GM18526 (cell line): ENCODE measurements around the gene KBTBD13.
A peak's percentile ranks its signal among the peaks of the same experiment; 100 is the strongest.

ENCODE experiments used
- POLR2A ChIP-seq: IDR thresholded peaks from 3 replicates; pipeline ENCODE4 v1.6.1; 2011; ENCODE audit not compliant: insufficient read length; ENCODE audit errors: extremely low read depth

Gene KBTBD13

DNA sequence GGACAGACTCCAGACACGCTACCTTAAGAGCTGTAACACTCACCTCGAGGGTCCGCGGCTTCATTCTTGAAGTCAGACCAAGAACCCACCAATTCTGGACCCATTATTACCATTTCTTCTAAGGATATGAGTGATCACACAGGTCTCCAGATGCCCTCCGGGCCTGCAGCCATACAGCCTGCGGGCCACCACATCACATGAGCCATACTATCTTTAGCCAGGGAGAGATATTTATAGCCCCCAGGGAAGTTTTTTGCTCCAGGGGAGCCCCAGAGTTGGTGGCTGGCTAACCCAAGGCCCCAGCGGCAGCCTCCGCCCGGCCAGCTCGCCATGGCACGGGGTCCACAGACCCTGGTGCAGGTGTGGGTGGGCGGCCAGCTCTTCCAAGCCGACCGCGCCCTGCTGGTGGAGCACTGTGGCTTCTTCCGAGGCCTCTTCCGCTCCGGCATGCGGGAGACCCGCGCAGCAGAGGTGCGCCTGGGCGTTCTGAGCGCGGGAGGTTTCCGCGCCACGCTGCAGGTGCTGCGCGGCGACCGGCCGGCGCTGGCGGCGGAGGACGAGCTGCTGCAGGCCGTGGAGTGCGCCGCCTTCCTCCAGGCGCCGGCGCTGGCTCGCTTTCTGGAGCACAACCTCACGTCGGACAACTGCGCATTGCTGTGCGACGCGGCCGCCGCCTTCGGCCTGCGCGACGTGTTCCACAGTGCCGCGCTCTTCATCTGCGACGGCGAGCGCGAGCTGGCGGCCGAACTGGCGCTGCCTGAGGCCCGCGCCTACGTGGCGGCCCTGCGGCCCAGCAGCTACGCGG lies at the start of gene KBTBD13:
KBTBD13 (plus strand) TSS at position 261 of the 805 bp plus-strand sequence; CDS start at position 331, 70 bp downstream.
- no peak for TF ChIP-seq POLR2A

DNA sequence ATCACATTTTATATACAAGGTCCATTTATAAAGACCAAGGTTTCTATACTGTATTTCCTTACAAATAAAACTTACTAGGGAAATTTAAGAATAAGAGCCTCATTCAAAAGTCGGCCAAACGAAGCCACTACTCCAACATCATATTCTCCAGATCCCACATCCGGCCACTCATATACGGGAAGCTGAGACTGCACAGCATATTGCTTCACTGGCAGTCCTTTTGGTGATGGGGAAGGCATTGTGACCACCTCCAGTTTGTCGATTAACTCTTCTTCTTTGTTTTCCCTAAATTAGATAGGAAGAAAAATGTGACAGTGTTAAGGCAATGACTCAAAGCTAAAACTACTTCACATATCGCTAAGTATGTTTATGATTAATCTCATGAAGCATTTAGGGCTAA lies 49.8 kb upstream of the KBTBD13 start:
- no peak for TF ChIP-seq POLR2A

DNA sequence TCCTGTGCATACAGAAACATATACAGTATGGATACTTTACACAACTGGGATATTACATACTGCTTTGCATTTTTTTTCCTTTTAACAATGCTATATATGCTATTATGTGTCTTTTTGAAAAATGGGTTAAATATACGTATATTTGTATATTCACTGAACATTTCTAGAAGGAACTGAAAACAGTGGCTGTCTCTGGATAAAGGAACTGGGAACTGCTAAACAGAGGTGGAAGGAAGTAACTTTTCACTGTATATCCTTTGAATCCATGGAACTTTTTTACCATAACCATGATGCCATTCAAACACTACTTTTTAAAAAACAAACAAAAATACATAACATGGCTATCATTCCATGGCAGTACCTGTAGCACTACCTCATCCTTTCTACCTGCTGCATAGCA lies 49.0 kb upstream of the KBTBD13 start:
- no peak for TF ChIP-seq POLR2A

DNA sequence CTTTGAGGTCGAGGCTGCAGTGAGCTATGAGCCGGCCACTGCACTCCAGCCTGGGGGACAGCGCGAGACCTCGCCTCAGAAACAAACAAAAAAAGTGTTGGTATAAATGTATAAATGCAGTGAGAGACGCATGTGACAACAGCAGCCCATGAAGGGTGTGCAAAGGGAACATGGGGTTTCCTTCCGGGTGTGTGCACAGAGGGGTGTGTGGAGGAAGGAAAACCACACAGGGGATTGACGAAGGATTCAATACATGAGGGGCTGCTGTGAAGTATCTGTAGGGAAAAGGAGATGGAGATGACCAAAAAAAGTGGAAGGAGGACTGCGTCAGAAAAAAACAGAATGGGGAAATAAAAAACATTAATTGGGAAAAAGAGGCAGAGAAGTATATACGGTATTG lies 48.2 kb upstream of the KBTBD13 start:
- TF ChIP-seq POLR2A: no peak

DNA sequence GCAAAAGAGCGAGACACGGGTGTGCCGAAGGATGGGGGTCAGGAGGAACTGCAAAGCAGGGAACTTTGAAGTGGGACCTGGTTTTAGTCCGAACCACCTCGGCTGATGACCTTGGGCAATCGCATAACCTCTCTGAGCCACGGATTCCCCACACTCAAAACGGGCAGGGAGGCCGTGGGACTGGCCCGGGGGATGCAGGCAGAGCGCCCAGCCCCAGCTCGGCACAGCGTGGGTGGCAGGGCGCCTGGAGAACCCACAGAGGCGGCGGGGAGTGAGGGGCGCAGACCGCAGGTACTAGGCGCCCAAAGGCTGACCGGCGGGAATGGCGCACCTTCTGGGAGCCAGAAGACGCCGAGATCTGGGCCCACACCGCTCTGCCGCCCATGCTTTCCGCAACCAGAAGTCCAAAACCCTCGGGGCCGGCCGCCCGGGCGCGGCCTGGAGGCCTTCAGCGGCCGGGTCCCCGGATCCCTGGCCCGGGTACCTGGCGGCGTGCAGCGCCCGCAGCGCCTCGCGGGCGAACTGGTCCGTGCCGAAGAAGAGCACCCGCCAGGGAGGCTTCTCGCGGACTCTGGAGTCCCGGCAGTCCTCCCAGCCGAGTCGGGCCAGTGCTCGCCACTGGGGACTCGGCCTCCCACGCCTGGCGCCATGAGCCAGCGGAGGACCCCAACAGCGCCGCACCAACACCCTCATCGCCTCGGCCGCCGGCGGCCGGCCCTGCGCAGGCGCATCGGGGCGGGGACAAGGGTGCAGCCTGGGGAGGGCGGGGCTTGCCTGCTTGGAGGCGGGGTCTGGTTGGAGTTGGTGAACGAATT lies 47.4 kb upstream of the KBTBD13 start, which contains the start of gene MTFMT:
MTFMT (minus strand) TSS at position 719 of the 815 bp plus-strand sequence; CDS start at position 693, 26 bp downstream.
- peak; percentile 93 for TF ChIP-seq POLR2A

DNA sequence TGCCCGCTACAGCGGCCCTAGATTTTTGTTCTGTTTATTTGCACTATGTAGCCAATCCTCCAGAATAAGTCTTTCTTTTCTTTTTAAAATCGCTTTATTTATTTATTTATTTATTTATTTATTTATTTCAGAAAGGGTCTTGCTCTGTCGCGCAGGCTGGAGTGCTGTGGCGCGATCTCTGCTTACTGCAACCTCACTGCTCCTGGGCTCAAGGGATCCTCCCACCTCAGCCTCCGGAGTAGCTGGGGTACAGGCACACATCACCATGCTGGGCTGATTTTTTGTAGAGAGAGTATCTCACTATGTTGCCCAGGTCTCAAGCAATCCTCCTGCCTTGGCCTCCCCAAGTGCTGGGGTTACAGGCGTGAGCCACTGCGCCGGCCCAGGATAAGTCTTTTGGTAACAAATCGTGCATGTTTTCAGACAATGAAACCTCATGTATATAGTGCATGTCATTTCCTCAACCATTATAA lies 46.8 kb upstream of the KBTBD13 start:
- TF ChIP-seq POLR2A: no peak

DNA sequence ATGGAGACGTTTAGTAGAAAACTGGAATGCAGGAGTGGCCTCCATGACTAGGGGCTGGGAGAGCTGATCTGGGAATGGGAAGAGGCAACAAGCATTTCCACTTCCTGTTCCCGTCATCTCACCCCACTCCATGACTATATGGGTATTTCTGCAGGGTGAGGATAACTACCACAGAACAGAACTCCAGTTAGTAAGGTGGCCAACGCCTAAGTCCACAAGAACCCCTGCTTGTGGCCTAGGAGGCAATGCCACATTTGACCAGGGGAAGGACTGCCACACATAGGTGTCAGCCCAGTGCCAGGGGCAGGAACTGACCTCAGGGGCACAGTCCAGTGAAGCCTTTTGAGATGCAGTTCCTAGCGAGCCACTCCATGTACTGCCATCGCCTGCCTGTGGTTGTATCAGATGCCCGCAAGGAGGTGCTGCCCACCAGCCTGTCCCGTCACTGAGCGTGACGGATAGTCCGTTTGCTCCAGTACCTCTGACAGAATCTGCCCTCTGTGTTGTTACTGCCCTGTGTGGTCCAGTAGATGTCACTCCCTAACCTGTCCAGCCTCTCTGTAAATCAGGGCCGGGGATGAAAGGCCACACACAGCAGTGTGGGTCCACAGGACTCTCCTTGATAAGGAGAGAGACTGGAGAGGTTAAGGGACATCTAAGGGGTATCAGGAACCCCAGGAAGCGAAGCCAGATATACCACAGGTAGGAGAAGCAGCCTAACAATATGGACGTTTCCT lies 43.6 kb upstream of the KBTBD13 start:
- no peak for TF ChIP-seq POLR2A

DNA sequence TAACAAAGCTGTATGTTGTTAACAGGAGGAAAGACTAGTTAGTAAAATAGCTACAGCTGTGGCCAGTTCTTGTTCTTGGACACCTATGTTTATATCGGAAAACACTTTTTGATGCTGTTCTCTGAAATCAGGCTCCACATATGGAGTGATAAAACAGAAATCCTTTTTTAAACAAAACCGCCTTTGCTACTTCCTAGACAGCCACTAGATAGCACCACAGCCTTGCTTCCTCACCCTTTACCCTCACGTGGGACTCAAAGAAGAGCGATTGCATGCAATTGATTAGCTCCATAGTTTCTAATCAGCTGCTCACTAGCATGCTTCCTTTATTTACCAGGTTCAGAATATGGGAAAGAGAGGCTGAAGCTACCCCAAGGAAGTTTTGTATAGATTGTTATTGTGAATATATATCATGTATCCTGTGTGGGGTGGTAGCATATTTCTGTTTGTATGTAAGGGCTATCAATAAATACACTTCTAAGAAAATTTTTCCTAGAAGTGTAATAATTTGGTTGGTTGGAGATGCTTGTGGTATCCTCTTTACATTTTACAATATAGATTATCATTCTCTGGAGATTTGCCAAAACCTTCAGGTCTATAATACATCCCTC lies 42.8 kb upstream of the KBTBD13 start:
- TF ChIP-seq POLR2A: no peak

DNA sequence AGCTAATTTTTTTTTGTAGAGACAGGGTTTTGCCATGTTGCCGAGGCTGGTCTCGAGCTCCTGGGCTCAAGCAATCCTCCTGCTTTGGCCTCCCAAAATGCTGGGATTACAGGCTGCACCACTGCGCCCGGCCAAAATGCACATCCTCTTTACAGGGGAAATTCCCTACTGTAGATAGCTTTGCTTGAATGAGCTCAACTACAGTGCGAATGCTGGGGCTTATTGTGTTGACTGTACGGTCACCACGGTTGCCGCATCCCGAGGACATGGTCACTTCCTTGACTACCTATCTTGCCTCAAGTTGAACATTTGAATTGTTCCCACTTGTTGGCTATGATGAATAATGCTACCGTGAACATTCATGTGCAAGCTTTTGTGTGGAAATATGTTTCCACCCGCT lies 41.8 kb upstream of the KBTBD13 start:
- no peak for TF ChIP-seq POLR2A

DNA sequence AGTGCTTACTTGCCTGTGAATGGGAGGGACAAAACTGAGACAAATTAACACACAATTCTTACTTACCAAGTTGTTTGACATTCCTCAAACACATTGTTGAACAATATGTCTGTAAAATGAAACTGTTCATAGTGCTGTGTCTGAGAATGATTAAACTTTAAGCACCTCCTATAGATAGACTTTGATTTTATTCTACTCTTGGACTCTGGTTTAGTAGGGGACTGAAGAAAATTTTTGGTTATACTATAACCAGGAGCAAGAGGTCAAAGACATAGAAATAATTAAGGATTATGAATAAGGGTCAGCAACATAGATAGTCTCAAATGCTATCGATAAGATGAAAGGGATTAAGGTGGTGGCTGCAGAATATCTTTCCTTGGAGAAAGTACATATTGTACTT lies 39.2 kb upstream of the KBTBD13 start:
- no peak for TF ChIP-seq POLR2A

DNA sequence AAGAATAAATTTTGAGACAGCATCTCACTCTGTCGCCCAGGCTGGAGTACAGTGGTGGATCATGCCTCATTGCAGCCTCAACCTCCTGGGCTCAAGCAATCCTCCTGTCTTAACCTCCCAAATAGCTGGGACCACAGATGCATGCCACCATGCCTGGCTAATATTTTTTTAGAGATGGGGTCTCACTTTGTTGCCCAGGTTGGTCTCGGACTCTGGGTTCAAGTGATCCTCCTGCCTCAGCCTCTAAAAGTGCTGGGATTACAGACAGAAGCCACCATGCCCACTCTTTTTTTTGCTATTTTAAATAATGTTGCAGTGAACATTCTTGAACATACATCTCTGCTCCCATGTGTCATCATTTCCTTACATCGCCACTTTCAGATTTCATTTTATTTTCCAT lies 38.1 kb upstream of the KBTBD13 start:
- no peak for TF ChIP-seq POLR2A

DNA sequence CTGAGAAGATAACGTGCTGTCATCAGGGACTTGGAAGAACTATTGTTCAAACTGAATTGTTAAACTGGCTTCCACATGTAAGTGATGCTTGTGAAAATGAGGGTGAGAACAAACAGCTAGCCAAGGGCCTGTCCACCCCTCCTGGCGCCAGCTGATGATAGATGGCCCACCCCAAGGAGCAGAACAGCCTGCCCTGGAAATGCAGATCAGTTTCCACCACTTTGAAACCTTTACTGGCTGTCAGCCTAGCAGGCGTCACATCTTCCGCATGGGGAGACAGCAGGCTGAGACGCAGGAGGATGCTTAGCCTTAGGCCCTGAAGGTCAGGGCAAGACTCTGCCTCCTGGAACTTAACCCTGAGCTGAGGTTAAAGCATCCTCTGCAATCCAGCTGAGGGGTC lies 37.7 kb upstream of the KBTBD13 start:
- TF ChIP-seq POLR2A: no peak

DNA sequence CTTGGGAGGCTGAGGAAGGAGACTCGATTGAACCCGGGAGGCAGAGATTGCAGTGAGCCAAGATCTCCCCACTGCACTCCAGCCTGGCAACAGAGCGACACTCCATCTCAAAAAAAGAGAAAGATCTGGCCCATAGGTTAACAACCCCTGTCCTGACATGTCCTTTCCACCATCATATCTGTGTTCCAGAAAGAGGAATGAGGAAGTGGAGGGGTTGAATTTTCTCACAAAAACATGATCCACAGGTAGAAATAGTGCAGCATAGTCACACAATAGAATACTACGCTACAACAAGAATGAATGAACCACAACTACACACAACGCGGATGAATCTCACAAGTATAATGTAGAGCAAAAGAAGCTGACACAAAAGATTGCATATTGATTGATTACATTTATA lies 36.1 kb upstream of the KBTBD13 start:
- TF ChIP-seq POLR2A: no peak

DNA sequence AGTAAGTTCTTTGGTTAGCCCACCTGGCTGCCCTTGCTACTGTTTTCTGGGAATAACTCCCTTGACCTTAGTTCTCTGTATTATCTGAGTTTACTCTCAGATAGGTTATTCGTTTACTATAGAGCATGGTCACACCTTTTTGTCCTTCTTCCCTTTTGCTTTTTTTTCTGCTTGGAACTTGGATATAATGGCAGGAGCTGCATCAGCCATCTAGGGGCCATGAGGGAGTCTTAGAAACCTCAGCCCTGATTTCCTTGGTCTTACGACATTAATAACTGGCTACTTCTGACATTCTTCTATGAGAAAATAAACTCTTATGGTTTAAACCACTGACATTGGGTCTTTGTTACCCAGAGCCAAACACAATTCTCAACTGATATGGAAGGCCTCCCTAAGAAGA lies 34.8 kb upstream of the KBTBD13 start:
- no peak for TF ChIP-seq POLR2A

DNA sequence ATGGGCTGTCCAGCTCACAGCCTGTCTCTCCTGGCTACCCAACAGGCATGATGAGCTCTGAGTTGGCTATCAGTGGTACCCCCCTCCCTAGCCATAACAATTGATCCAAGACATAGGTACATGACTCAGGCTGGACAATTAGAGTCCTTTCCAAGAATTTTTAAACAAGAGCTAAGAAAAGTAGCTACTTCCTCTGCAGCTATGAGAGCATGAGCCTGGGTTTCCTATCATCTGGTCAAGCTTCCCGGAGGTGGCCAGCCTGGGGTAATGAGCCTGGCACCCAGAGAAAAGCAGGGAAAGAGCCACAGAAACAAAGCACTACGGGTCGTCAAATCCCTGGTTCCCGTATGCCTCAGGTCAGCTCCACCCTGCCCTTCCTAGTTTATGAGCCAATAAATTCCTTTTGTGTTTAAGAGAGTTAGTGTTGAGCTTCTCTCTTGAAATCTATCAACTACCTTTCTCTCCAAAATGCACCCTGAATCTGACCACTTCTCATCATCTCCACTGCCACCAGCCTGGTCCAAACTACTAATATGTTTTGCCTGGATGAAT lies 33.7 kb upstream of the KBTBD13 start:
- no peak for TF ChIP-seq POLR2A
